Esophagus muscularis mucosa (tissue), 4 donors: ENCODE data around the gene FBXW5. TPM values are rescaled to one million over a fixed set of nuclear protein-coding genes. Genes with fewer than 3 reads are reported as not detected.

ENCODE experiments used
- DNase-seq: peaks from one replicate; pipeline ENCODE4 v3.0.0-alpha.2; 2017; ENCODE audit errors: extremely low spot score
- H3K27ac ChIP-seq, 4 donors: fragments of 200-600 bp; sonication (generic); replicated peaks in 1 of 4; 1 replicate in 3 of 4; 2 replicates in 1 of 4; pipeline ENCODE4 v1.5.1; 2016 to 2019; ENCODE audit warnings: mild to moderate bottlenecking in 1 of 4
- H3K27me3 ChIP-seq, 4 donors: fragments of 200-600 bp; sonication (generic); one replicate each; pipeline versions ENCODE4 v1.5.1 to v1.6.0; 2016 to 2019
- H3K36me3 ChIP-seq, 4 donors: fragments of 200-600 bp; sonication (generic); one replicate each; pipeline ENCODE4 v1.5.1; 2016 to 2019
- H3K4me1 ChIP-seq, 4 donors: fragments of 200-600 bp; sonication (generic); one replicate each; pipeline ENCODE4 v1.5.1; 2016 to 2019
- H3K4me3 ChIP-seq, 4 donors: fragments of 200-600 bp; sonication (generic); 1 replicate in 2 of 4; 2 replicates in 2 of 4; pipeline ENCODE4 v1.5.1; 2016 to 2019; ENCODE audit warnings: mild to moderate bottlenecking in 4 of 4, moderate library complexity in 1 of 4
- H3K9me3 ChIP-seq, 4 donors: fragments of 200-600 bp; sonication (generic); 1 replicate in 3 of 4; 2 replicates in 1 of 4; pipeline ENCODE4 v1.5.1; 2016 to 2019
- CTCF ChIP-seq, 3 experiments: fragments of 200-600 bp in 2 of 3; fragments of 450-650 bp in 1 of 3; sonication (generic) in 2 of 3; IDR thresholded peaks; one replicate each; pipeline ENCODE4 v1.5.1; 2017 to 2019; ENCODE audit warnings: antibody characterized with exemption in 3 of 3, mild to moderate bottlenecking in 2 of 3, moderate library complexity in 1 of 3
- EP300 ChIP-seq: sonication (generic); formaldehyde crosslinking; IDR thresholded peaks from one replicate; pipeline ENCODE4 v1.6.1; 2017; ENCODE audit warnings: antibody characterized with exemption
- POLR2A ChIP-seq: fragments of 450-650 bp; IDR thresholded peaks from one replicate; pipeline ENCODE4 v1.6.1; 2017; ENCODE audit warnings: antibody characterized with exemption, moderate library complexity, mild to moderate bottlenecking, low read depth
- POLR2AphosphoS5 ChIP-seq, 2 donors: sonication (generic); formaldehyde crosslinking; IDR thresholded peaks; one replicate each; pipeline ENCODE4 v1.6.1; 2017; ENCODE audit warnings: antibody characterized with exemption in 2 of 2
- WGBS: methylation state at CpG from one replicate; pipeline ENCODE4 v1.1.5; 2018; 5-methylcytosine and 5-hydroxymethylcytosine counted together
- intact Hi-C: fragments of 100-400 bp; cut with DNase I; formaldehyde crosslinking; loops from one replicate; pipeline ENCODE4 v1.15.1; 2023
- total RNA-seq, 4 donors: library from RNA; depleted of rRNA; stranded (reverse); fragments of >200 nt; gene quantifications; one replicate each; pipeline versions ENCODE4 v1.1.0 to v1.2.1, GENCODE V29; 2016

Gene FBXW5
- total RNA-seq, 4 donors from 2014 or later, result 238 to 303 (median 267) TPM

DNA sequence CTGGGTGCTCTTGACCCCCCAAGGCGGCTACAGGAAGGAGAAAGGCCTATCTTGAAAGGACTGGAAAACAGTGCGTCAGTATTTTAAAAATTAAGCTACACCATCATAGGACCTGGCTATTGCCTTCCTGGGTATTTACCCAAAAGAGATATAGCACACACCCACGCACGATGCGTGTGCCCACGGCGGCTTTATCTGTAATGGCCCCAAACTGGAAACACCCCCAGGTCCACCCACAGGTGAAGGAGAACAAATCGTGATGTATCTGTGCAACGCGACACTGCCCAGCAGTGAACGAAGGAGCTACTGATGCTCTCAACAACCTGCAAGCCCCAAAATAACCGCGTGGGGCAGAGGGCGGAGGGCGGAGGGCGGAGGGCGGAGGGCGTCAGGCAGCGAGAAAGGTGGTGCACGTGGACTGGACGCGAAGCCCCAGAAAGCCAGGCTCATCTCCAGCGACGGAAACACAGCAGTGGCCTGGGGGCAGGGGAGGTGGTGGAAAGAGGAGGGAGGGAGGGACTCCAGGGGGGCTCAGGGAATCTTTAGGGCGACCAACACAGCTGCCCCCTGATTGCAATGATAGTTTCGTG lies 20.4 kb upstream of the FBXW5 start:
- Histone ChIP-seq H3K4me1 (peaks cover 10 to 25% (median 20%) of the 10 kb centered on the region in 4 donors), H3K36me3 (no peaks in the 10 kb centered on the region), H3K27me3 (peaks cover 0 to 45% (median 0%) of the 10 kb centered on the region in 4 donors), H3K9me3 (no peaks in the 10 kb centered on the region), H3K27ac (no peak overlapping the region), H3K4me3 (no peak overlapping the region)
- WGBS, result 90% methylated on average over 26 of the region's 26 CpGs
- TF ChIP-seq EP300 (no peak), POLR2A (no peak), CTCF (IDR thresholded peaks at IDR 0.05) (no peak), POLR2AphosphoS5 (IDR thresholded peaks at IDR 0.05) (no peak)
- intact Hi-C loops, result no loop called here
- DNase-seq, result no peak

GRCh38 chr9:136964171-136964689 lies 19.7 kb upstream of the FBXW5 start:
- H3K9me3 ChIP-seq, result no peaks in the 10 kb centered on the region
- H3K27me3 ChIP-seq, result peaks cover 0 to 45% (median 0%) of the 10 kb centered on the region in 4 donors
- no peak overlapping the region for H3K27ac ChIP-seq
- WGBS, result 63% methylated on average over 6 of the region's 22 CpGs
- no peaks in the 10 kb centered on the region for H3K36me3 ChIP-seq
- no peak overlapping the region for H3K4me3 ChIP-seq
- intact Hi-C loops, result no loop called here
- DNase-seq, result no peak
- no peak for TF ChIP-seq EP300
- no peak for TF ChIP-seq POLR2AphosphoS5 (IDR thresholded peaks at IDR 0.05)
- TF ChIP-seq POLR2A, result no peak
- no peak for TF ChIP-seq CTCF (IDR thresholded peaks at IDR 0.05)
- H3K4me1 ChIP-seq, result peaks cover 10 to 25% (median 20%) of the 10 kb centered on the region in 4 donors

DNA sequence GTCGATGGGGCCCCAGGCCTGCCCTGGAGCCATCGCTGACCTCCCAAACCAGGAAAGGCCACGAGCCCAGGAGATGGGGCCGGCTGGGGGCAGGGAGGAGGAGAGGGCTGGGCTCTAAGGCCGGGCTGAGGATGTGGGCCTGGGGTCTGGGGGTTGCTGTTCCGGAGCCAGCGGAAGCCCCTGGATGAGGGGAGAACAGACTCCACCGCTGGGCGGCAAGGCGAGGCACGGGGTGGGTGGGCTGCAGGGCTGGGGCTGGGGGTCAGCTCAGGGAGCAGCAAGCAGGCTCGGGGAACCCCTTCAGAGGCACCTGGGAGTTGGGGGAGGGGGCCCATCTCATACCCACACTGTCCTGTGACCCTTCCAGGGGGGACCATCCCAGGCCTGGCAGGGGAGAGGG lies 19.2 kb upstream of the FBXW5 start:
- Histone ChIP-seq H3K36me3 (no peaks in the 10 kb centered on the region), H3K9me3 (no peaks in the 10 kb centered on the region), H3K27me3 (peaks cover 0 to 45% (median 0%) of the 10 kb centered on the region in 4 donors), H3K4me3 (no peak overlapping the region), H3K27ac (no peak overlapping the region), H3K4me1 (peaks cover 10 to 25% (median 20%) of the 10 kb centered on the region in 4 donors)
- WGBS, result no CpG with 5 or more reads among the region's 12 CpGs
- intact Hi-C loops, result no loop called here
- DNase-seq, result no peak
- TF ChIP-seq POLR2A (no peak), EP300 (no peak), POLR2AphosphoS5 (IDR thresholded peaks at IDR 0.05) (no peak), CTCF (IDR thresholded peaks at IDR 0.05) (no peak)

DNA sequence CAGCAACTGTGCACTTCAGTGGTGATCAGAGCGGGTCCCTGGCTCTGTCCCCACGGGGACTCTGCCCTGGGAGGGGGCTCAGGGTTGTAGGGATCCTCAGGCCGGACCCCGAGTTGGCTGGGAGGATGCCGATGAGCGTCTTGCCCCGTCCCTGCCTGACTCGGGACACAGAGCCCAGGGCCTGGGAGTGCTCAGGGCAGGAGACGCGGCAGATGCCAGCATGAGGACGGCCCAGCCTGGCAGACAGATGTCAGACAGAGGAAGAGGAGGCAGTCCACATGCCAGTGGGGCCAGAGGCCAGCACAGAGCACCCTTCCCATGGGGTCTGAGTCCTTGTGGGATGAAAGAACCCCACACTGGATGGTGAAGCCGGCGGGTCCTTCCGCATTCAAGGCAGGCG lies 18.8 kb upstream of the FBXW5 start:
- intact Hi-C loops, result no loop called here
- 87% methylated on average over 9 of the region's 15 CpGs for WGBS
- H3K4me3 ChIP-seq, result no peak overlapping the region
- no peaks in the 10 kb centered on the region for H3K36me3 ChIP-seq
- no peaks in the 10 kb centered on the region for H3K9me3 ChIP-seq
- H3K4me1 ChIP-seq, result peaks cover 10 to 25% (median 20%) of the 10 kb centered on the region in 4 donors
- no peak for DNase-seq
- TF ChIP-seq POLR2A (no peak), CTCF (IDR thresholded peaks at IDR 0.05) (no peak), EP300 (no peak), POLR2AphosphoS5 (IDR thresholded peaks at IDR 0.05) (no peak)
- no peak overlapping the region for H3K27ac ChIP-seq
- H3K27me3 ChIP-seq, result peaks cover 0 to 43% (median 0%) of the 10 kb centered on the region in 4 donors
